GM23248 (cell line): ENCODE data around the gene PRR5L.

Experiments used
- EZH2 ChIP-seq: fragments of 200-600 bp; sonication (generic); IDR thresholded peaks from 2 replicates; pipeline ENCODE4 v1.6.1; 2018; ENCODE audit warnings: antibody characterized with exemption, mild to moderate bottlenecking; ENCODE audit not compliant: insufficient read depth, poor library complexity, severe bottlenecking
- EZH2phosphoT487 ChIP-seq: fragments of 200-600 bp; sonication (generic); IDR thresholded peaks from 2 replicates; pipeline ENCODE4 v1.6.1; 2018; ENCODE audit warnings: antibody characterized with exemption, moderate library complexity, mild to moderate bottlenecking, low read depth; ENCODE audit not compliant: insufficient read depth

- no peak for TF ChIP-seq EZH2phosphoT487
- TF ChIP-seq EZH2: no peak
Measured at GRCh38 chr11:36330411-36330810, 34.3 kb downstream of the PRR5L start.
